Activated CD8-positive, alpha-beta memory T cell treated with anti-CD3 and anti-CD28 coated beads for 48 hours (primary cell): ENCODE measurements around the gene OR2L5.

Source experiments
- DNase-seq, 3 experiments: peaks; one replicate each; pipeline ENCODE4 v3.0.0-alpha.2; 2020; ENCODE audit warnings: low read depth in 2 of 3, low spot score in 2 of 3

Gene OR2L5

GRCh38 chr1:248013229-248013710 is at the start of gene OR2L5:
TSS of gene OR2L5 (plus strand) at chr1:248013660. CDS start at chr1:248021948, 8,288 bp downstream.
- DNase-seq: no peak

DNA sequence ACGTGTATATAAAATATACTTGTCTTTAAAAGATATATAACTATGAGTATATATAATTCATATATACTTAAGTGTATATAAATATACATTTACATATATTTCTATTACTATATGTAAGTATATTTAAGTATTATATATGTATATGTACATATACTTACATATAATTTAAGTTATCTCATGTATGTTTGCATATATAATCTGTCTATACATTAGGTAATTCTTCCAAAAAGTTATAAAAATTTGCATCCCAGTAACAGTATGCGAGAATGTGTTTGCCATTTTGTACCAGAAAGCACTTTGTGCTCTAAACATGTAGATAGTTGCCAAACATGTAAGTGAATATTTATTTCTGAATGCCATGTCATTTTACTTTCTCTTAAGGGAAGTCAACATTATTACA is 48.5 kb upstream of the OR2L5 start, which contains the start of gene OR2AK2:
Gene OR2AK2 (plus strand): TSS at position 301 of the 400 bp plus-strand sequence. CDS start 144 bp downstream, outside the sequence.
- no peak for DNase-seq

DNA sequence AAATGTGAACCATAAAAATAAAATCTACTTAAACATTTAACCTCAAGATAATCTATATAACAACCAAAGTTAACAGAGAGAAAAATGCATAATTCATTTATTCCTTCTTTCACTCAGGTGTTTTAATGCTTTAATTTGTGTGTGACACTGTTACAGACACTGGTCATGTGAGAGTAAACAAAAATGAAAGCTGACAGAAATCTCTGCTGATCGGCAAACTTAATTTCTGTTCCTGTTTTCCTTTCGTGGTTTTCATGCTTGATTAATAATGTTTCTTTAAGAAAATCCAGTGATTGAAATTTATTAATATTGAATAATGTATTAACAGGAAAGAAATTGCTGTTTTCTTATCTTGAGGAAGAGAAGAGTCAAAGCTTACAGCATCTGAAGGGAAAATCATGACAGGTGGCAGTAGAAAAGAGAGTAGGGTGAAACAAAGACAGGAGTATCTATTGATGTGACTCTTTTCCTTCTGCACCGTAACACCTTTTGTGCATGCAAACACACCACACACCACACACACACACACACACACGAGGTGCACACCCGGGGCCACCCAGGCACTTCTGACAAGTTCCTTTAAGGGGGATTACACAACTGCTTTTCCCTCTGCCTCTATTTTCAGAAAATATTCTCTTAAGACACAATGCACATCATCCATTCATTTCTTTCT is 46.8 kb upstream of the OR2L5 start:
- DNase-seq: no peak

DNA sequence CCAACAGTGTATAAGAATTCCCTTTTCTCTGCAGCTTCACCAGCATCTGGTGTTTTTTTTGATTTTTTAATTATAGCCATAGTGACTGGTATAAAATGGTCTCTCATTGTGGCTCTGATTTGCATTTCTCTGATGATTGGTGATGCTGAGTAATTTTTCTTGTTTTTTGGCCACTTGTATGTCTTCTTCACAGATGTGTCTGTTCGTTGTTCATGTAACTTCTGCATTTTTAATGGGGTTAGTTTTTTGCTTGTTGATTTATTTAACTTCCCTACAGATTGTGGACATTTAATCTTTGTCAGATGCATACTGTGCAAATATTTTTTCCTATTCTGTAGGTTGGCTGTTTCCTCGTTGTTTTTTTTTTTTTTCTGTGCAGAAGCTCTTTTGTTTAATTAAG is 20.5 kb upstream of the OR2L5 start:
- no peak for DNase-seq

- DNase-seq: no peak
Observed at GRCh38 chr1:247998811-247999210, 14.6 kb upstream of the OR2L5 start.

GRCh38 chr1:248000169-248000568 is 13.3 kb upstream of the OR2L5 start:
- no peak for DNase-seq

DNA sequence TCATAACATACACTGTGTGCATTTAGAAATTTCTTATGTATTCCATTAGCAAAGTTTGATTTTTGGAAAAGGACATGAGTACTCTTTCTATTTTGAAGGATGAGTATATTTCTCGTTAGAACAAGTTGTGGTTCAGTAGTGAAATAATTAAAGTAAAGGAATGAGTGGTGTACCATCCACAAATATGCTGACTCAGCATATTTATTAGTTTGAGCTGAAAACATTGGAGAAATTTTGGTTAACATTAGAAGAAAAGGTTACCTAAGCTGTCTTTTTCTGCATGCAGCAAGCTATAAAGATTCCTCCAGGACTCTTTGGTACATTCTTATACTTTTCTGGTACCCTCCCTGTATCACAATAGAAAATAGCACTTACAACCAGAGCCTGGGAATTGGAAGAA is 5.7 kb upstream of the OR2L5 start:
- no peak for DNase-seq

DNA sequence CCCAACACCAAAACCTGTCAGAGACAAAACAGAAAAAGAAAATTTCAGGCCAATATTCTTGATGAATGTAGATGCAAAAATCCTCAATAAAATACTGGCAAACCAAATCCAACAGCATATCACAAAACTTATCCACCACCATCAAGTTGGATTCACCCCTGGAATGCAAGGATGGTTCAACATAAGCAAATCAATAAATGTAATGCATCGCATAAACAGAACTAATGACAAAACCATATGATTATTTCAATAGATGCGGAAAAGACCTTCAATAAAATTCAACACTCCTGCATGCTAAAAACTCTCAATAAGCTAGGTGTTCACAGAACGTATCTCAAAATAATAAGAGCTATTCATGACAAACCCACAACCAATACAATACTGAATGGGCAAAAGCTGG is 3.8 kb upstream of the OR2L5 start:
- no peak for DNase-seq

GRCh38 chr1:248015803-248016202 is 2.3 kb downstream of the OR2L5 start:
- DNase-seq: no peak

- no peak for DNase-seq
Observed at GRCh38 chr1:248029770-248030169, 16.3 kb downstream of the OR2L5 start, which contains the start of gene OR2L2. TSS of gene OR2L2 (plus strand) at chr1:248030070. CDS start at chr1:248038268, 8,198 bp downstream.

GRCh38 chr1:248045209-248045608 is 31.7 kb downstream of the OR2L5 start:
- DNase-seq: no peak

DNA sequence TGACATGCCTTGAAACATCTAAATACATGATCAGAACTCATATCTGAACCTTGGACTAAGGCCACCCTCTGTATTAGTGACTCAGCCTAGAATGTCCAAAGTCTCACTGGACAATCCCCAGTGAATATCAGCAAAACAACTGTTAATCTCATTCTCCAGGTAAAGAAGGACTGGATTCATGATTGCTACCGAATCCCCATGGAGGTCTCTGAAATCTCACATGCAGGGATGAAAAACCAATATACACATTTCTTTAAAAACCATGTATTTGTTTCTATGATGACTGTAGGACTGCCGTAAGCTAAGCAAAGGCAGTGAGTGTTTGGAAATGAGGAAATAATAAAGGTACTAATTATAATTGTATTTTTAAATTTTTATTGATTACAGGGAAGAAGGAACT is 33.1 kb downstream of the OR2L5 start, which contains the start of gene OR2L3:
Gene OR2L3 (plus strand): TSS at position 301 of the 400 bp plus-strand sequence. CDS start 13,846 bp downstream, outside the sequence.
- no peak for DNase-seq

GRCh38 chr1:248047008-248047407 is 33.5 kb downstream of the OR2L5 start:
- no peak for DNase-seq

DNA sequence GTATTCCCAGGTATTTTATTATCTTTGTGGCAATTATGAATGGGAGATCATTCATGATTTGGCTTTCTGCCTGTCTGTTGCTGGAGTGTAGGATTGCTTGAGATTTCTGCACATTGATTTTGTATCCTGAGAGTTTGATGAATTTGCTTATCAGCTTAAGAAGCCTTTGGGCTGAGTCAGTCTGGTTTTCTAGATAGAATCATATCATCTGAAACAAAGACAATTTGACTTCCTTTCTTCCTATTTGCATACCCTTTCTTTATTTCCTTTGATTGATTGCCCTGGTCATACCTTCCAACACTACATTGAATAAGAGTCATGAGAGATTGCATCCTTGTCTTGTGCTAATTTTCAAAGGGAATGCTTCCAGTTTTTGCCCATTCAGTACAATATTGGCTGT is 41.2 kb downstream of the OR2L5 start:
- DNase-seq: no peak

GRCh38 chr1:248055261-248055660 is 41.8 kb downstream of the OR2L5 start:
- DNase-seq: no peak

GRCh38 chr1:248065071-248065470 is 51.6 kb downstream of the OR2L5 start:
- DNase-seq: no peak

DNA sequence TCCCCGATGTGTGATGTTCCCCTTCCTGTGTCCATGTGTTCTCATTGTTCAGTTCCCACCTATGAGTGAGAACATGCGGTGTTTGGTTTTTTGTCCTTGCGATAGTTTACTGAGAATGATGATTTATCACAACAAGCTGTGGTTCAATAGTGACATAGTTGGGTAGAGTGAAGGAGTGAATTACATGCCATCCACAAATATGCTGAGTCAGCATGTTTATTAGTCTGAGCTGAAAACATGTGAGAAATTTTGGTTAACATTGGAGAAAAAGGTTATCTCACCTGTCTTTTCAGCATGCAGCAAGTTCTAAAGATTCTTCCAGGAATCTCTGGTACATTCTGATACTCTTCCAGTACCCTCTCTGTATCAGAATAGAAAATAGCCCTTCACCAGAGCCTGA is 52.1 kb downstream of the OR2L5 start:
- no peak for DNase-seq
